ENCODE measurements around the gene FOXD4L6. TPM values are rescaled to one million over a fixed set of nuclear protein-coding genes. Genes with fewer than 3 reads are reported as not detected.
A peak's percentile ranks its signal among the peaks of the same experiment; 100 is the strongest.
"Not testable (repeated sequence)": the region's sequence is repeated elsewhere in the genome, so short reads cannot be mapped to it uniquely, and the experiment has no call there.

The FOXD4L6 gene
- total RNA-seq, 2 experiments from 2014 or later = 0.29 TPM; not detected in 1

DNA sequence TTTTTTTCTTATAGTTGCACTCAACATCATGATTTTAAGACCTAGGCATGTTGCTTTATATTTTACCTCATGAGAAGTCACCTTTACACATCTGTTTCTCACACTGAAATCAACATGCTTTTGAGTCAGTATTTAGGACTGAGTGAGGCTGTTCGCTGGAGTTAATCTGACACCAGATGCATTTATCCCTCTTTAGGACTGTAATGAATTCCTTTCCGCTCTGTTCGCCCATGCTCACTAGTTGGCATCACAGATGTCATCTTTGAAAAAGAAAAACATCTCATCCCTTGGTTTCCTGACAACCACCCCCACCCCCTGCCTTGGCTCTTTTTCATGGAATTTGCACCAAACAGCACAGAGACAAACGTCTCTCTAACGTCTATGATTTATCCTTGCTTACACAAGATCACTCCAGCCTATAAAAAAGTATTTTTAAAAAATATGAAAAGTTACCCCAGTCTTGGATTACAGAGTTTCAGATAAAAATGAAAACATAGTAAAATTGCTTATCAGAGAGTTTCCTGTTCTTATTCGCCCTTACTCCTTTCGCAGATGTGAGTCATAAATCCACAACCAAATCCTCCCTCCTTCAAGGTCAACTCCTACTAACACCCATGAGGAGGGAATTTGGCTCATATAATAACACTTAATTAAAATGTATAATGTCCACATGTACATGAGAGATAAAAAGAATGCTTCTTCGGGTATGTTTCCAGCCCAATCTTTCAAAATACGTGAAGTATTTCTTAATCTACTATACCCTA, 34.3 kb downstream of the FOXD4L6 start:
- H2AFZ ChIP-seq (ENCODE audit: low read length); H3K9me3 ChIP-seq (ENCODE audit: low read length); H3K4me1 ChIP-seq (ENCODE audit: insufficient read depth, low read length, poor library complexity, severe bottlenecking); H4K20me1 ChIP-seq (ENCODE audit: insufficient read depth, low read length); H3K79me2 ChIP-seq (ENCODE audit: insufficient read depth, low read depth, low read length); H3K9me2 ChIP-seq (ENCODE audit: insufficient read depth, low read length); DNase-seq (ENCODE audit: low spot score); H3K4me3 ChIP-seq (ENCODE audit: low read depth, low read length, poor library complexity, severe bottlenecking); intact Hi-C loops (cut with micrococcal nuclease; ENCODE audit: unreplicated experiment); BruUV-seq (replicated peaks); H3K36me3 ChIP-seq (ENCODE audit: insufficient read depth, low read length); H3K4me2 ChIP-seq (ENCODE audit: low read length); POLR2A ChIA-PET; H3K27ac ChIP-seq (ENCODE audit: low read depth, low read length, poor library complexity, severe bottlenecking); CTCF ChIA-PET (ENCODE audit: unreplicated experiment): not testable (repeated sequence)

DNA sequence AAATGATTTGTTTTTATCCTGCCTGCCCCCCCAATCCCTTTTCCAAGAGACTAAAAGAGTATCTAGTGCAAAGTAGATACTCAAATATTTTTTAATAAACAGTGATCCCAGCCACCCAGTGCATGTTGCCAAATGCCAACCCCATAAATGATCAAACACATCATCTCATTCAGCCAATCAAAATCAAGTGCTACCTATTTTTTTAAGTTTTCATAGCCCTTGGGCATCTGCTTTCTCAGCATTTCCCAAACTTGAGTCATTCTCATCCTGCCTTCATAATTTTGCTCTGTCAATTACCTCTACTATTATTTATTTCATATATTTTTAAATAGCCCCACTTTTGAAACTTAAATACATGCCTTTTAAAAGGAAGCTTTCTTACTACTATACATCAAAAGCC, 37.6 kb downstream of the FOXD4L6 start:
- H4K20me1 ChIP-seq (ENCODE audit: insufficient read depth, low read length); H3K4me3 ChIP-seq (ENCODE audit: low read depth, low read length, poor library complexity, severe bottlenecking); DNase-seq (ENCODE audit: low spot score); BruUV-seq (replicated peaks); H3K36me3 ChIP-seq (ENCODE audit: insufficient read depth, low read length); H3K4me2 ChIP-seq (ENCODE audit: low read length); H3K4me1 ChIP-seq (ENCODE audit: insufficient read depth, low read length, poor library complexity, severe bottlenecking); intact Hi-C loops (cut with micrococcal nuclease; ENCODE audit: unreplicated experiment); H2AFZ ChIP-seq (ENCODE audit: low read length); POLR2A ChIA-PET; H3K9me2 ChIP-seq (ENCODE audit: insufficient read depth, low read length); H3K9me3 ChIP-seq (ENCODE audit: low read length); H3K79me2 ChIP-seq (ENCODE audit: insufficient read depth, low read depth, low read length); H3K27ac ChIP-seq (ENCODE audit: low read depth, low read length, poor library complexity, severe bottlenecking); CTCF ChIA-PET (ENCODE audit: unreplicated experiment): not testable (repeated sequence)

DNA sequence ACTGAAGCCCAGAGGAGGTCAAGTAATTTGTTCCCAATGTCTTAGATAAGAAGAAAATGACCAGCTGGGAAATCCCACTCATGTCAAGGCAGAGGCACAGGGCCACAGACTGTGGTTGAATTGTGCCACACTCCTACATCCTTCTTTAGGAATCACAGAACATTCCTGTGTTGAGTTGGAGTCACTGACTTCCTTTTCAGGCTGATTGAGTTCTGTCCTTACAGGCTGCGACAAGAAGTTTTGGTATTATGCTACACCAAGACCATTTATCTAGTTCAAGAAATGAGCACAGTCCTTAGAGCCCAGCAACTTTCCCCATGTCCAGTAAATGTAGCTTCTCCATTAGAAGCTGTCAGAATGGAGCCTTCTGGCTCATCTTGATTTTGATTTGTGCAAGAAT, 38.1 kb downstream of the FOXD4L6 start:
- DNase-seq (ENCODE audit: low spot score); intact Hi-C loops (cut with micrococcal nuclease; ENCODE audit: unreplicated experiment); H3K4me3 ChIP-seq (ENCODE audit: low read depth, low read length, poor library complexity, severe bottlenecking); H3K27ac ChIP-seq (ENCODE audit: low read depth, low read length, poor library complexity, severe bottlenecking); H4K20me1 ChIP-seq (ENCODE audit: insufficient read depth, low read length); H2AFZ ChIP-seq (ENCODE audit: low read length); BruUV-seq (replicated peaks); H3K79me2 ChIP-seq (ENCODE audit: insufficient read depth, low read depth, low read length); CTCF ChIA-PET (ENCODE audit: unreplicated experiment); H3K36me3 ChIP-seq (ENCODE audit: insufficient read depth, low read length); POLR2A ChIA-PET; H3K4me1 ChIP-seq (ENCODE audit: insufficient read depth, low read length, poor library complexity, severe bottlenecking); H3K4me2 ChIP-seq (ENCODE audit: low read length); H3K9me2 ChIP-seq (ENCODE audit: insufficient read depth, low read length); H3K9me3 ChIP-seq (ENCODE audit: low read length): not testable (repeated sequence)

DNA sequence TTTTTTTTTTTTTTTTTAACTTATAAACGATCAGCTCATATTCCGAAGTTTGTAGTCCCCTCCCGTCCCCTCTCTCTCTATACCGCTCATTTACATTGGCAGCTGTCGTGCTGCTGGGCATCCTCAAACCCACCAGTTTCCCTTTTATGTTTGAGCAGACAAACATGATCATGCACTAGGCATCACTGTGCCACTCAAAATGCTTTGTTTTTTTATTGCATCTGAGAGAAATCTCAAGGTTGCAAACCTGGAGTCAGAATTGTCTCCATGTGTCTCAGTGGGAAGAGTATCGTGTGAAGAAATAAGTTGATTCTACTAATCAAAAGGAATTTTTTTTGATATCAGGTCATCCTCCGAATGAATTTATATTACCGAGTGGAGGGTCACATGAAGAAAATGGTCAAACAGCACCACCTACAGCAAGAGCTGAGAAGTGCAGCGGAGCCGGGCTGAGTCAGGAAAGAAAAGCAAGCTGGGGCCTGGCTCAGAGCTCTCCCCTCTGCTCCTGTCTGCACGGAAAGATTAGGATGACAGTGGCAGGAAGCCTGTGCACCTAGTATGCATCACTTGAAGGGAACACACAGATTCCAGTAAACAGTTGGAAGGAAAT, 39.9 kb downstream of the FOXD4L6 start:
- H3K27ac ChIP-seq (ENCODE audit: low read depth, low read length, poor library complexity, severe bottlenecking); CTCF ChIA-PET (ENCODE audit: unreplicated experiment); BruUV-seq (replicated peaks); H3K4me3 ChIP-seq (ENCODE audit: low read depth, low read length, poor library complexity, severe bottlenecking); H3K9me2 ChIP-seq (ENCODE audit: insufficient read depth, low read length); H3K9me3 ChIP-seq (ENCODE audit: low read length); H3K79me2 ChIP-seq (ENCODE audit: insufficient read depth, low read depth, low read length); POLR2A ChIA-PET; H2AFZ ChIP-seq (ENCODE audit: low read length); H3K4me1 ChIP-seq (ENCODE audit: insufficient read depth, low read length, poor library complexity, severe bottlenecking); H3K36me3 ChIP-seq (ENCODE audit: insufficient read depth, low read length); H4K20me1 ChIP-seq (ENCODE audit: insufficient read depth, low read length): not testable (repeated sequence)
- TF ChIP-seq, protein P1, sequence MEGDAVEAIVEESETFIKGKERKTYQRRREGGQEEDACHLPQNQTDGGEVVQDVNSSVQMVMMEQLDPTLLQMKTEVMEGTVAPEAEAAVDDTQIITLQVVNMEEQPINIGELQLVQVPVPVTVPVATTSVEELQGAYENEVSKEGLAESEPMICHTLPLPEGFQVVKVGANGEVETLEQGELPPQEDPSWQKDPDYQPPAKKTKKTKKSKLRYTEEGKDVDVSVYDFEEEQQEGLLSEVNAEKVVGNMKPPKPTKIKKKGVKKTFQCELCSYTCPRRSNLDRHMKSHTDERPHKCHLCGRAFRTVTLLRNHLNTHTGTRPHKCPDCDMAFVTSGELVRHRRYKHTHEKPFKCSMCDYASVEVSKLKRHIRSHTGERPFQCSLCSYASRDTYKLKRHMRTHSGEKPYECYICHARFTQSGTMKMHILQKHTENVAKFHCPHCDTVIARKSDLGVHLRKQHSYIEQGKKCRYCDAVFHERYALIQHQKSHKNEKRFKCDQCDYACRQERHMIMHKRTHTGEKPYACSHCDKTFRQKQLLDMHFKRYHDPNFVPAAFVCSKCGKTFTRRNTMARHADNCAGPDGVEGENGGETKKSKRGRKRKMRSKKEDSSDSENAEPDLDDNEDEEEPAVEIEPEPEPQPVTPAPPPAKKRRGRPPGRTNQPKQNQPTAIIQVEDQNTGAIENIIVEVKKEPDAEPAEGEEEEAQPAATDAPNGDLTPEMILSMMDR (conservative IDR thresholded peaks at IDR 0.05; ENCODE audit: low read length) = peak; percentile 66
- intact Hi-C loops (cut with micrococcal nuclease; ENCODE audit: unreplicated experiment) = loop anchor here (10.0 kb wide), 1 partner anchor 94 kb away; no protein-coding TSS in a partner anchor
- peak; percentile 10 for DNase-seq (ENCODE audit: low spot score)
- peak overlapping the region; percentile 47; the same call in 1 of the 2 replicates for H3K4me2 ChIP-seq (ENCODE audit: low read length)

DNA sequence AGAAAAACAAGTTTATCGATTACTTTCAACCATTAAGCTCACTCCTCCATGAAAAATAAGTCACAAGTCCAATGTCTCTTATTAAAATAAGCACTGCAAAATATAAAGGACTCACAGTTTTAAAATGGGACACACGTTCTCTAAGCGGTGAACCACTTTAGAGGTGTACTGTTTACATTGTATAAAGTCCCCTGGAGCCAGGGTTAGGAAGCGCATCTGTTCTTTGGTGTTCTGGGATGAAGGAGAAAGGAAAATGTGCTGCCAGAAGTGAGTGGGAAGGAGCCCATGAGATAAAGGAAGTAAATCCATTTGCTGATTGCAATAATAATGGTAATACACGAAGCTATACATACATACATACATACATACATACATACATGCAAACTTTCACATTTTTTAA, 40.6 kb downstream of the FOXD4L6 start:
- BruUV-seq (replicated peaks); H3K27ac ChIP-seq (ENCODE audit: low read depth, low read length, poor library complexity, severe bottlenecking); H2AFZ ChIP-seq (ENCODE audit: low read length); POLR2A ChIA-PET; H3K79me2 ChIP-seq (ENCODE audit: insufficient read depth, low read depth, low read length); H3K4me1 ChIP-seq (ENCODE audit: insufficient read depth, low read length, poor library complexity, severe bottlenecking); H3K36me3 ChIP-seq (ENCODE audit: insufficient read depth, low read length); H3K9me2 ChIP-seq (ENCODE audit: insufficient read depth, low read length); H3K4me3 ChIP-seq (ENCODE audit: low read depth, low read length, poor library complexity, severe bottlenecking); H3K4me2 ChIP-seq (ENCODE audit: low read length); DNase-seq (ENCODE audit: low spot score); H4K20me1 ChIP-seq (ENCODE audit: insufficient read depth, low read length); CTCF ChIA-PET (ENCODE audit: unreplicated experiment); H3K9me3 ChIP-seq (ENCODE audit: low read length): not testable (repeated sequence)
- intact Hi-C loops (cut with micrococcal nuclease; ENCODE audit: unreplicated experiment) = loop anchor here (10.0 kb wide), 1 partner anchor 93 kb away; no protein-coding TSS in a partner anchor
